K562 (cell line): ENCODE data around the gene TEX51. TPM values are rescaled to one million over a fixed set of nuclear protein-coding genes. Genes with fewer than 3 reads are reported as not detected.

Experiments used
- ATAC-seq: fragments of 200-7000 bp; cut with Tn5 transposase; 3 replicates; pipeline ENCODE4 v1.9.1; 2020; ENCODE audit warnings: moderate library complexity
- BruUV-seq: library from RNA; stranded (reverse); fragments of 400-500 nt; replicated peaks from 2 replicates; lab custom pipeline; 2021; lab: Mats Ljungman, UMichigan
- CTCF ChIA-PET: fragments of 300-600 bp; formaldehyde crosslinking; extraction: SDS; loops from one replicate; lab custom pipeline; 2021; ENCODE audit warnings: low intra/inter-chr PET ratio; lab: Yijun Ruan, JAX
- POLR2A ChIA-PET: fragments of 300-600, 350-650 bp; sonication (Branson Sonifier 250); formaldehyde crosslinking; extraction: SDS; loops from one replicate; lab custom pipeline; 2021; ENCODE audit warnings: antibody characterized with exemption, inconsistent platforms; lab: Yijun Ruan, JAX
- DNase-seq, 4 experiments: peaks; one replicate each; pipeline versions ENCODE4 v3.0.0 to v3.0.0-alpha.2; 2011 to 2018; ENCODE audit warnings: low spot score in 3 of 4, mixed read lengths in 3 of 4; ENCODE audit errors: extremely low read depth in 1 of 4
- FAIRE-seq: peaks from 2 replicates; lab custom pipeline; 2011; peaks lifted over from hg19 to GRCh38; lab: Jason Lieb, UNC
- H2AFZ ChIP-seq: 2 replicates; pipeline ENCODE4 v1.6.0; 2011; ENCODE audit warnings: low read depth, low read length, control low read depth, inconsistent platforms
- H3K27ac ChIP-seq: fragments of 200-600 bp; 3 replicates; pipeline ENCODE4 v1.8.0; 2011; ENCODE audit warnings: low read depth, mild to moderate bottlenecking, control low read depth, inconsistent platforms, low read length, moderate library complexity, mixed read lengths; ENCODE audit errors: extremely low read depth
- H3K27me3 ChIP-seq, 2 experiments: fragments of 300-600 bp in 1 of 2; 2 replicates in 1 of 2; 3 replicates in 1 of 2; pipeline versions ENCODE4 v1.6.0 to v1.8.0; 2011; ENCODE audit warnings: inconsistent platforms in 2 of 2, low read length in 2 of 2, mild to moderate bottlenecking in 1 of 2, mixed read lengths in 1 of 2, moderate library complexity in 1 of 2; ENCODE audit not compliant: control insufficient read depth in 2 of 2, insufficient read depth in 2 of 2
- H3K36me3 ChIP-seq: fragments of 300-600 bp; 3 replicates; pipeline ENCODE4 v1.8.0; 2011; ENCODE audit warnings: mild to moderate bottlenecking, low read length, inconsistent platforms; ENCODE audit not compliant: control insufficient read depth, insufficient read depth
- H3K4me1 ChIP-seq, 2 experiments: fragments of 200-600 bp in 1 of 2; replicated peaks in 1 of 2; 2 replicates in 1 of 2; 3 replicates in 1 of 2; pipeline versions ENCODE4 v1.5.1 to v1.8.0; 2011; ENCODE audit warnings: inconsistent platforms in 2 of 2, low read length in 2 of 2, mild to moderate bottlenecking in 1 of 2, mixed read lengths in 1 of 2, moderate library complexity in 1 of 2; ENCODE audit not compliant: control insufficient read depth in 2 of 2, insufficient read depth in 2 of 2
- H3K4me2 ChIP-seq: 2 replicates; pipeline ENCODE4 v1.6.1; 2011; ENCODE audit warnings: low read length, control low read depth, inconsistent platforms, mixed read lengths; ENCODE audit not compliant: insufficient read depth
- H3K4me3 ChIP-seq: fragments of 200-600 bp; sonication (generic), shearing (Covaris generic); 2 replicates; pipeline ENCODE4 v1.5.1; 2016; ENCODE audit warnings: control low read depth, inconsistent platforms
- H3K79me2 ChIP-seq: fragments of 200-600 bp; 3 replicates; pipeline ENCODE4 v1.8.0; 2011; ENCODE audit warnings: low read length, inconsistent platforms; ENCODE audit not compliant: control insufficient read depth, insufficient read depth
- H3K9ac ChIP-seq, 2 experiments: 2 replicates each; pipeline versions ENCODE4 v1.6.0 to v1.6.1; 2011; ENCODE audit warnings: low read depth in 2 of 2, low read length in 2 of 2, control low read depth in 1 of 2, inconsistent platforms in 1 of 2, mild to moderate bottlenecking in 1 of 2, mixed read lengths in 1 of 2; ENCODE audit not compliant: insufficient read depth in 1 of 2
- H3K9me1 ChIP-seq: one replicate; pipeline ENCODE4 v1.6.0; 2011; ENCODE audit warnings: inconsistent platforms, mild to moderate bottlenecking, low read length, moderate library complexity; ENCODE audit not compliant: control insufficient read depth, insufficient read depth
- H3K9me3 ChIP-seq: replicated peaks from 2 replicates; pipeline ENCODE4 v1.5.1; 2011; ENCODE audit warnings: low read depth, low read length, inconsistent platforms; ENCODE audit not compliant: control insufficient read depth, insufficient read depth
- H4K20me1 ChIP-seq: replicated peaks from 2 replicates; pipeline ENCODE4 v1.6.1; 2011; ENCODE audit warnings: low read length, inconsistent platforms, mixed read lengths; ENCODE audit not compliant: control insufficient read depth, insufficient read depth
- C11orf30 ChIP-seq: fragments of 450-650 bp; IDR thresholded peaks from 2 replicates; pipeline ENCODE4 v1.6.1; 2016; ENCODE audit warnings: low read depth, mild to moderate bottlenecking
- GABPA ChIP-seq: fragments of 200-800 bp; sonication (Bioruptor generic); conservative IDR thresholded peaks from 2 replicates; pipeline ENCODE4 v1.6.1; 2016; ENCODE audit warnings: low read depth, missing genetic modification characterization, missing compliant biosample characterization
- GTF2A2 ChIP-seq: IDR thresholded peaks from 2 replicates; pipeline ENCODE4 v1.6.1; 2016; ENCODE audit warnings: mild to moderate bottlenecking, missing genetic modification characterization, missing compliant biosample characterization
- SMARCC2 ChIP-seq: fragments of 450-650 bp; IDR thresholded peaks from 2 replicates; pipeline ENCODE4 v1.6.1; 2017; ENCODE audit warnings: antibody characterized with exemption, moderate library complexity, mild to moderate bottlenecking, low read depth
- SP2 ChIP-seq: IDR thresholded peaks from 2 replicates; pipeline ENCODE4 v1.6.1; 2011; ENCODE audit warnings: mild to moderate bottlenecking, low read depth, low read length, moderate library complexity; ENCODE audit not compliant: poor library complexity, severe bottlenecking; ENCODE audit errors: extremely low read depth
- ZNF224 ChIP-seq: sonication (generic); formaldehyde crosslinking; IDR thresholded peaks from 2 replicates; pipeline ENCODE4 v1.8.0; 2022; ENCODE audit warnings: mild to moderate bottlenecking, missing genetic modification reagents
- ZNF644 ChIP-seq: fragments of 200-800 bp; sonication (Bioruptor generic); IDR thresholded peaks from 2 replicates; pipeline ENCODE4 v1.6.1; 2016; ENCODE audit warnings: low read depth, missing genetic modification characterization, missing compliant biosample characterization
- ZNF668 ChIP-seq: fragments of 250-450 bp; sonication (Bioruptor Pico); IDR thresholded peaks from 2 replicates; pipeline ENCODE4 v1.8.0; 2022; ENCODE audit warnings: mild to moderate bottlenecking, inconsistent platforms
- ZNF717 ChIP-seq: fragments of 250-450 bp; sonication (Bioruptor Pico); IDR thresholded peaks from 2 replicates; pipeline ENCODE4 v1.5.0; 2021
- WGBS: fragments of 100-300 bp; shearing (Covaris generic); methylation state at CpG from one replicate; pipeline ENCODE4 v1.1.6; 2016; ENCODE audit warnings: low coverage, mixed read lengths; ENCODE audit not compliant: insufficient coverage; ENCODE audit errors: missing lambda C conversion rate; 5-methylcytosine and 5-hydroxymethylcytosine counted together
- in situ Hi-C: fragments of 300-500 bp; cut with MboI; formaldehyde crosslinking; loops from 4 replicates; pipeline ENCODE4 v1.15.0; 2018; ENCODE audit warnings: inconsistent platforms, mixed read lengths
- intact Hi-C: fragments of 100-400 bp; cut with micrococcal nuclease; formaldehyde crosslinking; loops from 2 replicates; pipeline ENCODE4 v1.14.2; 2022
- polyA plus RNA-seq, 8 experiments: library from polyadenylated mRNA; depleted of rRNA in 4 of 8; stranded (reverse) in 5 of 8; unstranded in 3 of 8; fragments of >200 nt; fragmentation: Nextera tagmentation in 2 of 8; fragmentation: Illumina TruSeq in 1 of 8; extraction: Ambion mirVana in 2 of 8; extraction: Trizol in 1 of 8; gene quantifications; 2 replicates each; pipeline versions ENCODE4 v1.2.1 to v1.2.3, GENCODE V29; 2011 to 2014; ENCODE audit warnings: inconsistent platforms in 1 of 8, missing spikeins in 1 of 8
- total RNA-seq, 7 experiments: library from RNA; depleted of rRNA in 6 of 7; stranded (reverse); fragments of >200 nt in 6 of 7; fragmentation: Illumina TruSeq in 2 of 7; extraction: Trizol in 2 of 7; gene quantifications; 2 replicates each; pipeline versions ENCODE4 v1.2.1 to v1.2.3, GENCODE V29; 2011 to 2021; ENCODE audit warnings: low replicate concordance in 1 of 7
- TF ChIP-seq, protein P1 (sequence below): fragments of 250-450 bp; sonication (Bioruptor Pico); IDR thresholded peaks from 2 replicates; pipeline ENCODE4 v1.8.0; 2022; ENCODE audit warnings: moderate library complexity, mild to moderate bottlenecking, inconsistent platforms
- TF ChIP-seq, protein P2 (sequence below): sonication (generic); formaldehyde crosslinking; IDR thresholded peaks from 2 replicates; pipeline ENCODE4 v1.8.1; 2023; ENCODE audit warnings: mild to moderate bottlenecking, missing genetic modification reagents

The TEX51 gene
- total and polyA plus RNA-seq, 9 of the 15 experiments (the other 6 are each of a cell fraction or from before 2014, with no cell fraction given) = not detected

DNA sequence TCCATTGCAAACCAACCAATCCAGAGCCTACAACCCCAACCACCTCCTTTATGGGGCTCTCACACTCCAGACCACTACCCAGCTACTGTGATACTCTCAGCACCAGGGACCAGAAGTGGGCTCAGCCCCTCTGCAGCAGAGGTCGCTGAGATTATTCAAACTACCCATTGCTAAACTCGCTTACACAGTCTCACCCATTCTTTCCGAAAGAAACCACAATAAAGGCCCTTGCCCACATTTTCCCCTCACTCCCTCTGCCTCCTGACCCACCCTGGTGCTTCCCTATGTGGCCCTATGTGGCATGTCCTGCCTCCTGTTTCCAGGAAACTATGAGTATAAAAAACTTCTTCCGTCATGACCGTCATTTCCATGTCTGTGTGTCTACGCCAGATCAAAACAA is 10.7 kb downstream of the TEX51 start (continued):
- no peak for TF ChIP-seq SP2

DNA sequence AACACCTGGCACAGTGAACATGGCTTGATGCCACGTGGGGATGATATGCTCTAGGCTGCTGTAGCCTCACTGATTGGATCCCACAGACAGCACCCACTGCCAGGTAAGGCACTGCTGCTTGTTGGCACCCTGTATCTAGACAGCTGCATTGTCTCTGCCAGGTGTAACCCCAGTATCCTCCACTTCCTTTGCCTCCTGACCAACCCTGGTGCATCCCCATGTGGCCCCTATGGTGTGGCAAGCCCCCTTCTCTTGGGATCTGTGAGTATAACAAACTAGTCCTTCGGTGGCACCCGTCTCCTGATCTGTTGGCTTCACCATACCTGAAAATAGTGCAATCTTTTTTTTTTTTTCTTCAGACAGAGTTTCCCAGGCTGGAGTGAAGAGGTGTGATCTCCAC is 11.1 kb downstream of the TEX51 start:
- ChIA-PET POLR2A (no interaction called here), CTCF (no interaction called here)
- FAIRE-seq (no peak), DNase-seq (no peak), ATAC-seq (no peak)
- H3K36me3 ChIP-seq = no peaks in the 10 kb centered on the region
- H3K27ac ChIP-seq = no peak overlapping the region
- H3K4me1 ChIP-seq = no peaks in the 10 kb centered on the region
- intact Hi-C loops (no loop called here), in situ Hi-C loops (no loop called here)
- no peaks in the 10 kb centered on the region for H3K9me3 ChIP-seq
- H2AFZ ChIP-seq = no peak overlapping the region
- BruUV-seq = no TSS peak
- TF ChIP-seq ZNF668 (CRISPR knock-in tag) (no peak), GABPA (no peak), ZNF224 (CRISPR knock-in tag) (no peak), ZNF717 (CRISPR knock-in tag) (no peak), SMARCC2 (no peak), GTF2A2 (tag) (no peak), ZNF644 (no peak), C11orf30 (no peak)
- TF ChIP-seq, protein P1, sequence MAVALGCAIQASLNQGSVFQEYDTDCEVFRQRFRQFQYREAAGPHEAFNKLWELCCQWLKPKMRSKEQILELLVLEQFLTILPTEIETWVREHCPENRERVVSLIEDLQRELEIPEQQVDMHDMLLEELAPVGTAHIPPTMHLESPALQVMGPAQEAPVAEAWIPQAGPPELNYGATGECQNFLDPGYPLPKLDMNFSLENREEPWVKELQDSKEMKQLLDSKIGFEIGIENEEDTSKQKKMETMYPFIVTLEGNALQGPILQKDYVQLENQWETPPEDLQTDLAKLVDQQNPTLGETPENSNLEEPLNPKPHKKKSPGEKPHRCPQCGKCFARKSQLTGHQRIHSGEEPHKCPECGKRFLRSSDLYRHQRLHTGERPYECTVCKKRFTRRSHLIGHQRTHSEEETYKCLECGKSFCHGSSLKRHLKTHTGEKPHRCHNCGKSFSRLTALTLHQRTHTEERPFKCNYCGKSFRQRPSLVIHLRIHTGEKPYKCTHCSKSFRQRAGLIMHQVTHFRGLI (CRISPR knock-in tag) = no peak
- TF ChIP-seq, protein P2, sequence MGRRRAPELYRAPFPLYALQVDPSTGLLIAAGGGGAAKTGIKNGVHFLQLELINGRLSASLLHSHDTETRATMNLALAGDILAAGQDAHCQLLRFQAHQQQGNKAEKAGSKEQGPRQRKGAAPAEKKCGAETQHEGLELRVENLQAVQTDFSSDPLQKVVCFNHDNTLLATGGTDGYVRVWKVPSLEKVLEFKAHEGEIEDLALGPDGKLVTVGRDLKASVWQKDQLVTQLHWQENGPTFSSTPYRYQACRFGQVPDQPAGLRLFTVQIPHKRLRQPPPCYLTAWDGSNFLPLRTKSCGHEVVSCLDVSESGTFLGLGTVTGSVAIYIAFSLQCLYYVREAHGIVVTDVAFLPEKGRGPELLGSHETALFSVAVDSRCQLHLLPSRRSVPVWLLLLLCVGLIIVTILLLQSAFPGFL (CRISPR knock-in tag) = no peak
- no peaks in the 10 kb centered on the region for H3K79me2 ChIP-seq
- H3K9ac ChIP-seq = no peak overlapping the region
- peaks cover 7 to 32% of the 10 kb centered on the region in 2 experiments; a peak in 4 of 5 replicates for H3K27me3 ChIP-seq
- 0% methylated on average over 3 of the region's 3 CpGs for WGBS
- no peak overlapping the region for H3K4me3 ChIP-seq
- H3K4me2 ChIP-seq = no peak overlapping the region
- no peaks in the 10 kb centered on the region for H3K9me1 ChIP-seq
- no peaks in the 10 kb centered on the region for H4K20me1 ChIP-seq
